COLO668 (cell line): ENCODE results near the gene PPEF2.
"Not testable (repeated sequence)": the region's sequence is repeated elsewhere in the genome, so short reads cannot be mapped to it uniquely, and the experiment has no call there.

ENCODE experiments used
- DNase-seq: peaks from one replicate; lab custom pipeline; 2025; ENCODE audit not compliant: unreplicated experiment; lab: John Stamatoyannopoulos, UW

PPEF2 gene

GRCh38 chr4:75902352-75902751 lies at the start of gene PPEF2:
Gene PPEF2, minus strand, starts transcription at chr4:75902452. Its CDS starts 6,127 bp downstream, at chr4:75896325.
- DNase-seq: no peak

GRCh38 chr4:75950213-75950815 lies 48.1 kb upstream of the PPEF2 start:
- no peak for DNase-seq

- no peak for DNase-seq
Measured at GRCh38 chr4:75948822-75949444, 46.7 kb upstream of the PPEF2 start.

- peak; percentile 82 for DNase-seq
Measured at GRCh38 chr4:75940692-75941253, 38.5 kb upstream of the PPEF2 start, which contains the start of gene NAAA. Gene NAAA, minus strand, starts transcription at chr4:75941013. Its CDS starts 64 bp downstream, at chr4:75940949.

GRCh38 chr4:75939890-75940691 lies 37.8 kb upstream of the PPEF2 start:
- peak; percentile 78 for DNase-seq

- DNase-seq: no peak
Measured at GRCh38 chr4:75935628-75936027, 33.4 kb upstream of the PPEF2 start.

- no peak for DNase-seq
Measured at GRCh38 chr4:75930152-75930551, 27.9 kb upstream of the PPEF2 start.

GRCh38 chr4:75924916-75925315 lies 22.7 kb upstream of the PPEF2 start:
- peak; percentile 36 for DNase-seq

GRCh38 chr4:75924309-75924827 lies 22.1 kb upstream of the PPEF2 start:
- peak; percentile 45 for DNase-seq

- no peak for DNase-seq
Measured at GRCh38 chr4:75922588-75922987, 20.3 kb upstream of the PPEF2 start.

GRCh38 chr4:75921910-75922309 lies 19.7 kb upstream of the PPEF2 start:
- no peak for DNase-seq

GRCh38 chr4:75920327-75920726 lies 18.1 kb upstream of the PPEF2 start:
- no peak for DNase-seq

- no peak for DNase-seq
Measured at GRCh38 chr4:75919920-75920319, 17.7 kb upstream of the PPEF2 start.

- DNase-seq: peak; percentile 11
Measured at GRCh38 chr4:75916091-75916661, 13.9 kb upstream of the PPEF2 start.

- no peak for DNase-seq
Measured at GRCh38 chr4:75912968-75913367, 10.7 kb upstream of the PPEF2 start.

GRCh38 chr4:75910831-75911230 lies 8.6 kb upstream of the PPEF2 start:
- DNase-seq: not testable (repeated sequence)

- DNase-seq: no peak
Measured at GRCh38 chr4:75909405-75909804, 7.2 kb upstream of the PPEF2 start.

- no peak for DNase-seq
Measured at GRCh38 chr4:75908555-75908954, 6.3 kb upstream of the PPEF2 start.

- DNase-seq: no peak
Measured at GRCh38 chr4:75907966-75908365, 5.7 kb upstream of the PPEF2 start.

- no peak for DNase-seq
Measured at GRCh38 chr4:75904076-75904475, 1.8 kb upstream of the PPEF2 start.

GRCh38 chr4:75898536-75898935 lies 3.7 kb downstream of the PPEF2 start:
- DNase-seq: no peak
